Left renal cortex interstitium (tissue), 4 donors: Measurements from ENCODE around the gene IL1RL2. TPM values are rescaled to one million over a fixed set of nuclear protein-coding genes. Genes with fewer than 3 reads are reported as not detected.

ENCODE experiments used
- DNase-seq, 4 donors: peaks; one replicate each; pipeline ENCODE4 v3.0.0-alpha.2; 2013; ENCODE audit warnings: low read depth in 4 of 4, low spot score in 2 of 4, missing footprints in 1 of 4
- polyA plus RNA-seq, 4 donors: library from polyadenylated mRNA; unstranded; fragments of 120-200 nt; gene quantifications; one replicate each; pipeline ENCODE4 v1.2.1, GENCODE V29; 2013; ENCODE audit not compliant: insufficient read length in 4 of 4

IL1RL2 gene
- polyA plus RNA-seq = 1 to 10 TPM in 2 of 4 donors, under 1 TPM in 2; 0.82 to 1.2 (median 1.0) TPM

- DNase-seq = no peak
Measured at GRCh38 chr2:102186791-102187495, at the start of gene IL1RL2. TSS of gene IL1RL2 (plus strand) at chr2:102187023. CDS start at chr2:102187868, 845 bp downstream.

- DNase-seq = no peak
Measured at GRCh38 chr2:102137138-102137537, 49.7 kb upstream of the IL1RL2 start.

- DNase-seq = no peak
Measured at GRCh38 chr2:102138331-102138730, 48.5 kb upstream of the IL1RL2 start.

GRCh38 chr2:102139851-102140250 lies 47.0 kb upstream of the IL1RL2 start:
- no peak for DNase-seq

- no peak for DNase-seq
Measured at GRCh38 chr2:102140377-102140776, 46.4 kb upstream of the IL1RL2 start.

- peak in 1 of 4 donors; percentile 41 for DNase-seq
Measured at GRCh38 chr2:102141011-102141943, 45.5 kb upstream of the IL1RL2 start.

- peak in 2 of 4 donors; percentile 71 to 72 for DNase-seq
Measured at GRCh38 chr2:102141970-102142828, 44.6 kb upstream of the IL1RL2 start, which contains the start of gene IL1R1. TSS of gene IL1R1 (plus strand) at chr2:102142746. CDS start at chr2:102157725, 14,979 bp downstream.

GRCh38 chr2:102142829-102143449 lies 43.9 kb upstream of the IL1RL2 start:
- DNase-seq = no peak

- no peak for DNase-seq
Measured at GRCh38 chr2:102143450-102143985, 43.3 kb upstream of the IL1RL2 start.

GRCh38 chr2:102144128-102144527 lies 42.7 kb upstream of the IL1RL2 start:
- no peak for DNase-seq

GRCh38 chr2:102145107-102145506 lies 41.7 kb upstream of the IL1RL2 start:
- no peak for DNase-seq

- DNase-seq = no peak
Measured at GRCh38 chr2:102145934-102146333, 40.9 kb upstream of the IL1RL2 start.

GRCh38 chr2:102147935-102148334 lies 38.9 kb upstream of the IL1RL2 start:
- DNase-seq = no peak

GRCh38 chr2:102149243-102149642 lies 37.6 kb upstream of the IL1RL2 start:
- no peak for DNase-seq

- no peak for DNase-seq
Measured at GRCh38 chr2:102149644-102150455, 37.0 kb upstream of the IL1RL2 start.

GRCh38 chr2:102154364-102154763 lies 32.5 kb upstream of the IL1RL2 start:
- DNase-seq = no peak

- no peak for DNase-seq
Measured at GRCh38 chr2:102154946-102155702, 31.7 kb upstream of the IL1RL2 start.
